GM21717 (cell line): ENCODE measurements around the gene HENMT1.

Experiments used
- ATAC-seq: cut with Tn5 transposase; IDR thresholded peaks from one replicate; pipeline ENCODE4 v1.9.1; 2021; ENCODE audit warnings: mild to moderate bottlenecking, moderate library complexity; ENCODE audit not compliant: unreplicated experiment

Gene HENMT1

GRCh38 chr1:108634521-108634920, 26.4 kb downstream of the HENMT1 start:
- no peak for ATAC-seq

- ATAC-seq, result no peak
Measured at GRCh38 chr1:108628665-108629064, 32.2 kb downstream of the HENMT1 start.

GRCh38 chr1:108627951-108628350, 32.9 kb downstream of the HENMT1 start:
- no peak for ATAC-seq

- ATAC-seq, result no peak
Measured at GRCh38 chr1:108627256-108627655, 33.6 kb downstream of the HENMT1 start.

GRCh38 chr1:108624069-108624468, 36.8 kb downstream of the HENMT1 start:
- ATAC-seq, result no peak

GRCh38 chr1:108617724-108618056, 43.2 kb downstream of the HENMT1 start:
- ATAC-seq, result no peak

- ATAC-seq, result no peak
Measured at GRCh38 chr1:108617008-108617723, 43.7 kb downstream of the HENMT1 start.

GRCh38 chr1:108615544-108615943, 45.3 kb downstream of the HENMT1 start:
- ATAC-seq, result no peak

- no peak for ATAC-seq
Measured at GRCh38 chr1:108612496-108612895, 48.4 kb downstream of the HENMT1 start.

- ATAC-seq, result no peak
Measured at GRCh38 chr1:108611984-108612383, 48.9 kb downstream of the HENMT1 start.

- no peak for ATAC-seq
Measured at GRCh38 chr1:108610073-108610472, 50.8 kb downstream of the HENMT1 start.

- no peak for ATAC-seq
Measured at GRCh38 chr1:108609483-108610049, 51.3 kb downstream of the HENMT1 start.

GRCh38 chr1:108606478-108606877, 54.4 kb downstream of the HENMT1 start:
- no peak for ATAC-seq

GRCh38 chr1:108605633-108606032, 55.3 kb downstream of the HENMT1 start:
- no peak for ATAC-seq

GRCh38 chr1:108601708-108602410, 59.0 kb downstream of the HENMT1 start:
- no peak for ATAC-seq

GRCh38 chr1:108600504-108600903, 60.4 kb downstream of the HENMT1 start:
- no peak for ATAC-seq

- no peak for ATAC-seq
Measured at GRCh38 chr1:108598340-108598739, 62.6 kb downstream of the HENMT1 start.
